Measurements from ENCODE around the gene BNIP5. TPM values are rescaled to one million over a fixed set of nuclear protein-coding genes. Genes with fewer than 3 reads are reported as not detected.

Gene BNIP5
- total RNA-seq, 1 donor from 2014 or later: 0.10 TPM

GRCh38 chr6:36320475-36320874 lies 16.2 kb downstream of the BNIP5 start:
- H3K27ac Mint-ChIP-seq: no peak overlapping the region

GRCh38 chr6:36319821-36320220 lies 16.9 kb downstream of the BNIP5 start:
- TF ChIP-seq CTCF (IDR thresholded peaks at IDR 0.05; ENCODE audit: unreplicated experiment): no peak
- no peaks in the 10 kb centered on the region for H3K36me3 Mint-ChIP-seq (ENCODE audit: insufficient read depth)
- peaks cover 4% of the 10 kb centered on the region for H3K27me3 Mint-ChIP-seq
- H3K9me3 Mint-ChIP-seq (ENCODE audit: low read depth): no peaks in the 10 kb centered on the region
- no peak overlapping the region for H3K4me3 Mint-ChIP-seq (ENCODE audit: low read depth)
- peaks cover 2% of the 10 kb centered on the region for H3K4me1 Mint-ChIP-seq (ENCODE audit: low read depth)
- no peak overlapping the region for H3K27ac Mint-ChIP-seq
- DNase-seq (ENCODE audit: low spot score, unreplicated experiment): no peak

More at GRCh38 chr6:36320475-36320874, 16.2 kb downstream of the BNIP5 start:
- Mint-ChIP-seq H3K27me3 (peaks cover 4% of the 10 kb centered on the region), H3K4me3 (ENCODE audit: low read depth) (no peak overlapping the region), H3K9me3 (ENCODE audit: low read depth) (no peaks in the 10 kb centered on the region), H3K4me1 (ENCODE audit: low read depth) (peaks cover 2% of the 10 kb centered on the region), H3K36me3 (ENCODE audit: insufficient read depth) (no peaks in the 10 kb centered on the region)
- TF ChIP-seq CTCF (IDR thresholded peaks at IDR 0.05; ENCODE audit: unreplicated experiment): no peak
- DNase-seq (ENCODE audit: low spot score, unreplicated experiment): no peak

- Mint-ChIP-seq H3K4me3 (ENCODE audit: low read depth) (no peak overlapping the region), H3K4me1 (ENCODE audit: low read depth) (peaks cover 2% of the 10 kb centered on the region), H3K36me3 (ENCODE audit: insufficient read depth) (no peaks in the 10 kb centered on the region), H3K27ac (no peak overlapping the region), H3K9me3 (ENCODE audit: low read depth) (no peaks in the 10 kb centered on the region), H3K27me3 (peaks cover 4% of the 10 kb centered on the region)
- TF ChIP-seq CTCF (IDR thresholded peaks at IDR 0.05; ENCODE audit: unreplicated experiment): no peak
- no peak for DNase-seq (ENCODE audit: low spot score, unreplicated experiment)
These were observed 17.3 kb downstream of the BNIP5 start for GRCh38 chr6:36319436-36319762.

GRCh38 chr6:36318690-36319435 lies 17.8 kb downstream of the BNIP5 start:
- DNase-seq (ENCODE audit: low spot score, unreplicated experiment): no peak
- H3K36me3 Mint-ChIP-seq (ENCODE audit: insufficient read depth): no peaks in the 10 kb centered on the region
- no peak for TF ChIP-seq CTCF (IDR thresholded peaks at IDR 0.05; ENCODE audit: unreplicated experiment)

GRCh38 chr6:36317623-36318022 lies 19.1 kb downstream of the BNIP5 start:
- no peak for TF ChIP-seq CTCF (IDR thresholded peaks at IDR 0.05; ENCODE audit: unreplicated experiment)
- no peaks in the 10 kb centered on the region for H3K9me3 Mint-ChIP-seq (ENCODE audit: low read depth)
- H3K4me3 Mint-ChIP-seq (ENCODE audit: low read depth): no peak overlapping the region
- peaks cover 6% of the 10 kb centered on the region for H3K4me1 Mint-ChIP-seq (ENCODE audit: low read depth)
- no peaks in the 10 kb centered on the region for H3K36me3 Mint-ChIP-seq (ENCODE audit: insufficient read depth)
- DNase-seq (ENCODE audit: low spot score, unreplicated experiment): no peak
- peaks cover 4% of the 10 kb centered on the region for H3K27me3 Mint-ChIP-seq
- H3K27ac Mint-ChIP-seq: no peak overlapping the region

More at GRCh38 chr6:36318690-36319435, 17.8 kb downstream of the BNIP5 start:
- H3K4me3 Mint-ChIP-seq (ENCODE audit: low read depth): no peak overlapping the region
- peaks cover 6% of the 10 kb centered on the region for H3K4me1 Mint-ChIP-seq (ENCODE audit: low read depth)
- H3K9me3 Mint-ChIP-seq (ENCODE audit: low read depth): no peaks in the 10 kb centered on the region
- peaks cover 4% of the 10 kb centered on the region for H3K27me3 Mint-ChIP-seq
- no peak overlapping the region for H3K27ac Mint-ChIP-seq

All from progenitor cell of endocrine pancreas (in vitro differentiated cells).